Measurements from ENCODE around the gene DNAJC8.

The DNAJC8 gene

GRCh38 chr1:28170001-28170596, 62.7 kb downstream of the DNAJC8 start:
- no peak for DNase-seq

DNA sequence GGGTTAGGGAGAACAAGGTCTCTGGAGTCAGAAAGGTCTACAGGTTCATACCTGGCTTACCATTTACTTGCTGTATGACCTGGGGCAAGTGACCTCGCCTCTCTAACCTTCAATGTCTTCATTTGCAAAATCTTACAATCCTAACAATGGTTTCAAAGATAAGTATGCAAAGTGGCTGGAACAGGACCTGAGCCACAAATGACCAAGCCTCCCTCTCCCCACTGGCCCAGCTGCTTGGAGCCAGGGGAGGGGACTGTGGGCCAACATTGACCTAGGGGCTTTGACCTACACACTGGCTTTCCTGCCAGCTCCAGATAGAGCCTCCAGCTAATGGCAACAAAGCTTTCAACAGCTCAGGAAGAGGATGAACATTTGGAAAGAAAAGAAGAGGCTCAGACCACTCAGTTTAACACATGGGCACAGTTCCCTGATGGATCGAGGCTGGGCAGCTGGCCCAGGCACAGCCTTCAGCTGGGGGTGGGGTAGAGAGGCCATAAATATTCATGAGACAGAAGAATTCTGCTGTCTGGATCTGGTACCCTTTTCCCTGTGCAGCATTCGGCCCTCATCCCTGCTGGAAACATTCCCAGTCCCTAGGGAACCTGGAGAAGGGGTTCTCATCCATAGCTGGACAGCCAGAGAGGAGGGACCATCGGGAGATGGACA, 69.2 kb downstream of the DNAJC8 start:
- no peak for DNase-seq

DNA sequence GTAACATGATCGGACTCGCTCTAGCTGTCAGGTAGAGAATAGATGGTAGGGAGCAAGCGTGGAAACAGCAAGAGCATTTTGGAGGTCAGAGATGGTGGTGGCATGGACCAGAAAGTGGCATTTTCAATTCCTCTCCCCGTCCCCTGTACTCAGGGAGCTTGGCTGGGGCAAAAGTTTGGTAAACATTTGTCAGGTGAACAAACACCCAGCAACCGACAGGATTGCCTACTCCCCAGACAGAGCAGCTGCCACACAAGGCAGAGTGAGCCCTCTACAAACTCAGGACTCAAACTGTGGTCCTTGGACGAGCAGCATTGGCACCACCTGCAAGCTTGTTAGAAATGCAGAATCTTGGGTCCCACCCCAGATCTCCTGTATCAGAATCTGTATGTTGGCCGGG, 70.7 kb downstream of the DNAJC8 start:
- no peak for DNase-seq

- no peak for DNase-seq
Observed at GRCh38 chr1:28161751-28162150, 71.1 kb downstream of the DNAJC8 start.

DNA sequence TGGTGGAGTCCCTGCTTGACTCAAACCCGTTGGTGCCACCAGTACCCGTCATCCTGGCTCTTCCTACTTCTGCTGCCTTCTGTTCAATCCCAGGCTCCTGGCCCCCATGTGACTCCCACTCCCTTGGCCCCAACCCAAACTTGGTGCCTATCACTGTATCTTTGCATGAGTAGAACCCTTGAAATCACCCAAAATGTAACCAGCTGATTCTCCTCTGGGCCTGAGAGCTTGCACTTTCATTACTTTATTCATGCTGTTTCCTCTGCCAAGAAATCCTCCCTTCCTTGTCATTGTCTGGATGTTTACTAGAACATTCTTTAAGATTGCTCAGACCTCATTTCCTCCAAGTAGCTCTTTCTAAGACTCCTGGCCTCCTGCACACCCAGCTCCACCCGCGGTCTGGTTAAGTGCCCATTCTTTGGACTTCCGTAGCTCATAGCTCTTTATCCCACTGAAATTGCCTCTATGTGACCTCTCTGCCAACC, 72.0 kb downstream of the DNAJC8 start:
- no peak for DNase-seq

GRCh38 chr1:28159680-28160079, 73.1 kb downstream of the DNAJC8 start:
- no peak for DNase-seq

- DNase-seq = no peak
Observed at GRCh38 chr1:28159243-28159642, 73.6 kb downstream of the DNAJC8 start.

GRCh38 chr1:28157894-28158293, 74.9 kb downstream of the DNAJC8 start:
- DNase-seq = no peak

DNA sequence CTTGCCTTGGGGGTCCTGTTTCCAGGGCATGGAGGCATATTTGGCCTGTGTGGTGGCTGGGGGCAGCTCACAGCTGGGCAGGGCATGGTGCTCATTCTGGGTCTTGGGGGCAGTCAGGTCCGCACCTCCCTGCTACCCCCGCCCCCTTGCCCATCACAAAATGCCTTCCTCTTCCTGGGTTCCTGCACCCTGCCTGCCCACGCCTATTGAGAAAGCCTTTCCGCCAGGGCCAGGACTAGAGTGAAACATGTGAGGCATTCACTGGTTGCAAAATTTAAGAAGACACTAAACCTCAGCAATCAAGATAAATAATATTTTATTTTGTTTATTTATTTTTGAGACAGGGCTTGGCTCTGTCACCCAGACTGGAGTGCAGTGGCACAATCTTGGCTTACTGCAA, 76.0 kb downstream of the DNAJC8 start:
- peak in 1 of 2 donors; percentile 33 for DNase-seq

DNA sequence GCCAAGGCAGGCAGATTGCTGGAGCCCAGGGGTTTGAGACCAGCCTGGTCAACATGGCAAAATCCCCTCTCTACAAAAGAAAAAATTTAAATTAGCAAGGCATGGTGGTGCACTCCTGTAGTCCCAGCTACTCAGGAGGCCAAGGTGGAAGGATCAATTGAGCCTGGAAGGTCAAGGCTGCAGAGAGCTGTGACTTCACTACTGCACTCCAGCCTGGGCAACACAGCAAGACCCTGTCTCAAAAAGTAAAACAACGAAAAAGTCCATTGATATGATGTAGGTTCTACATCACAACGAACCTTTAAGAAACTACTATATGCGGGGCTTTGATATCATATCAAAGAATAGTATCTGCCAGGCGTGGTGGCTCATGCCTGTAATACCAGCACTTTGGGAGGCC, 77.2 kb downstream of the DNAJC8 start:
- no peak for DNase-seq

GRCh38 chr1:28154078-28154594, 78.7 kb downstream of the DNAJC8 start:
- no peak for DNase-seq
